Right atrium auricular region (tissue), 2 donors: ENCODE measurements around the gene NUP160. TPM values are rescaled to one million over a fixed set of nuclear protein-coding genes. Genes with fewer than 3 reads are reported as not detected.

Experiments
- DNase-seq: peaks from one replicate; pipeline ENCODE4 v3.0.0-alpha.2; 2019; ENCODE audit warnings: low spot score
- H3K27ac ChIP-seq, 2 donors: fragments of 200-600 bp; sonication (generic); 1 replicate in 1 of 2; 2 replicates in 1 of 2; pipeline ENCODE4 v1.5.1; 2016 to 2019
- H3K27me3 ChIP-seq, 2 donors: fragments of 200-600 bp; sonication (generic); one replicate each; pipeline versions ENCODE4 v1.5.1 to v1.6.0; 2017 to 2019
- H3K36me3 ChIP-seq: fragments of 200-600 bp; sonication (generic); one replicate; pipeline ENCODE4 v1.5.1; 2016
- H3K4me1 ChIP-seq, 2 donors: fragments of 200-600 bp; sonication (generic); one replicate each; pipeline versions ENCODE4 v1.5.1 to v1.6.0; 2017 to 2019
- H3K4me3 ChIP-seq, 2 donors: fragments of 200-600 bp; sonication (generic); 1 replicate in 1 of 2; 2 replicates in 1 of 2; pipeline ENCODE4 v1.5.1; 2017 to 2019; ENCODE audit warnings: mild to moderate bottlenecking in 1 of 2, moderate library complexity in 1 of 2
- H3K9me3 ChIP-seq, 2 donors: fragments of 200-600 bp; sonication (generic); one replicate each; pipeline ENCODE4 v1.5.1; 2019
- total RNA-seq, 2 donors: library from RNA; depleted of rRNA; stranded (reverse); fragments of >200 nt; gene quantifications; one replicate each; pipeline ENCODE4 v1.1.0, GENCODE V29; 2016
- TF ChIP-seq, protein P1 (sequence below), 2 donors: fragments of 200-600 bp; sonication (generic); IDR thresholded peaks; one replicate each; pipeline ENCODE4 v1.5.1; 2019; ENCODE audit warnings: antibody characterized with exemption in 2 of 2

NUP160 gene
- total RNA-seq, 2 donors from 2014 or later: 7.1 to 11.7 TPM

DNA sequence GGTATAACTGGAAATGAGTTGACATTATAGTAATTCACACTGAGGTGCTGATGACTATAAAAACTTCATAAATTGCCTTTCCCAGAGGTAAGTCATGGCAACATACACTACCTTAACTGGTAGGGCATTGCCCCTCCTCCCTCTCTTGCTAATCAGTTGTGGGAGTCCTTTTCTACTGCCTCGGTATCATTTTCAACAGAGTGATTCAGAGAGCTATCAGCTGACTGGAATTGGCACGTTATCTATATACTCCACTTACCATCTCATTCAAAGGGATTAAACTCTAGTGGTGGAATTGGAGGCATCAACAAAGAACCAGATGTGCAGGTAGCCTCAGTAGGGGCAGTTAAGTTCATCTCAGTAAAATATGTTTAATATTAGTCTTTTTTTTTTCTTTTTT is 8.0 kb upstream of the NUP160 start:
- H3K4me1 ChIP-seq: peaks cover 0 to 11% of the 10 kb centered on the region in 2 donors
- no peaks in the 10 kb centered on the region for H3K9me3 ChIP-seq
- TF ChIP-seq, protein P1, sequence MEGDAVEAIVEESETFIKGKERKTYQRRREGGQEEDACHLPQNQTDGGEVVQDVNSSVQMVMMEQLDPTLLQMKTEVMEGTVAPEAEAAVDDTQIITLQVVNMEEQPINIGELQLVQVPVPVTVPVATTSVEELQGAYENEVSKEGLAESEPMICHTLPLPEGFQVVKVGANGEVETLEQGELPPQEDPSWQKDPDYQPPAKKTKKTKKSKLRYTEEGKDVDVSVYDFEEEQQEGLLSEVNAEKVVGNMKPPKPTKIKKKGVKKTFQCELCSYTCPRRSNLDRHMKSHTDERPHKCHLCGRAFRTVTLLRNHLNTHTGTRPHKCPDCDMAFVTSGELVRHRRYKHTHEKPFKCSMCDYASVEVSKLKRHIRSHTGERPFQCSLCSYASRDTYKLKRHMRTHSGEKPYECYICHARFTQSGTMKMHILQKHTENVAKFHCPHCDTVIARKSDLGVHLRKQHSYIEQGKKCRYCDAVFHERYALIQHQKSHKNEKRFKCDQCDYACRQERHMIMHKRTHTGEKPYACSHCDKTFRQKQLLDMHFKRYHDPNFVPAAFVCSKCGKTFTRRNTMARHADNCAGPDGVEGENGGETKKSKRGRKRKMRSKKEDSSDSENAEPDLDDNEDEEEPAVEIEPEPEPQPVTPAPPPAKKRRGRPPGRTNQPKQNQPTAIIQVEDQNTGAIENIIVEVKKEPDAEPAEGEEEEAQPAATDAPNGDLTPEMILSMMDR (IDR thresholded peaks at IDR 0.05): no peak
- H3K27ac ChIP-seq: no peak overlapping the region
- H3K27me3 ChIP-seq: no peaks in the 10 kb centered on the region
- H3K4me3 ChIP-seq: no peak overlapping the region
- no peaks in the 10 kb centered on the region for H3K36me3 ChIP-seq
- DNase-seq: no peak

DNA sequence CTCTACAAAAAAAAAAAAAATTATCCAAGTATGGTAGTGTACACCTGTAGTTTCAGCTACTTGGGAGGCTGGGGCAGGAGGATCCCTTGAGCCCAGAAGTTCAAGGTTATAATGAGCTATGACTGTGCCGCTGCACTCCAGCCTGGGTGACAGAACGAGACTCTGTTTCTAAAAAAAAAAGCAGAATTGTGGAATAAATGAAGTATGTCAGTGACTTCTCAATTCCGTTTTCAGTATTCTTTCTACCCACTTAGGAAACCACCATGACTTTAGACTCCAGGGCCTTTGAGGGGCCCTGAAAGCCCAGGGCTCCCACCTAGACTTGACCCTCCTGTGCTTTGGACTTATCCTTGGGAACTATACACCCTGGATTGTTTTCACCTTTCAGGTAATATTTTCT is 6.5 kb upstream of the NUP160 start:
- no peak for DNase-seq
- H3K27me3 ChIP-seq: no peaks in the 10 kb centered on the region
- peaks cover 0 to 11% of the 10 kb centered on the region in 2 donors for H3K4me1 ChIP-seq
- H3K4me3 ChIP-seq: no peak overlapping the region
- no peaks in the 10 kb centered on the region for H3K36me3 ChIP-seq
- no peaks in the 10 kb centered on the region for H3K9me3 ChIP-seq
- TF ChIP-seq, protein P1 (IDR thresholded peaks at IDR 0.05): no peak
- no peak overlapping the region for H3K27ac ChIP-seq

DNA sequence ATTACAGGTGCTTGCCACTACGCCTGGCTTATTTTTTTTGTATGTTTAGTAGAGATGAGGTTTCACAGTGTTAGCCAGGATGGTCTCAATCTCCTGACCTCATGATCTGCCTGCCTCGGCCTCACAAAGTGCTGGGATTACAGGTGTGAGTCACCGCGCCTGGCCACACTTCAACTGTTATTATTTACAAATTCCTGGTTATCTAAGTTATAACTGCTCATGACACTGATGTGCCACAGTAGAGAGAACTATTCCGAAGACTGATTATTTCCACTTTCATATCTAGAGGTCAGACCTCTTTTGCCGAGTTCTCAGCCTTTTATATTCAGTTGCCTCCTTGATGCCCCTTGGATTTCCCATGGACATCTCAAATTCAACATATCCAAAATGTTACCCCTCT is 3.9 kb upstream of the NUP160 start:
- Histone ChIP-seq H3K27ac (no peak overlapping the region), H3K27me3 (no peaks in the 10 kb centered on the region), H3K4me1 (peaks cover 0 to 13% of the 10 kb centered on the region in 2 donors), H3K9me3 (no peaks in the 10 kb centered on the region), H3K4me3 (no peak overlapping the region), H3K36me3 (no peaks in the 10 kb centered on the region)
- no peak for DNase-seq
- TF ChIP-seq, protein P1 (IDR thresholded peaks at IDR 0.05): no peak

DNA sequence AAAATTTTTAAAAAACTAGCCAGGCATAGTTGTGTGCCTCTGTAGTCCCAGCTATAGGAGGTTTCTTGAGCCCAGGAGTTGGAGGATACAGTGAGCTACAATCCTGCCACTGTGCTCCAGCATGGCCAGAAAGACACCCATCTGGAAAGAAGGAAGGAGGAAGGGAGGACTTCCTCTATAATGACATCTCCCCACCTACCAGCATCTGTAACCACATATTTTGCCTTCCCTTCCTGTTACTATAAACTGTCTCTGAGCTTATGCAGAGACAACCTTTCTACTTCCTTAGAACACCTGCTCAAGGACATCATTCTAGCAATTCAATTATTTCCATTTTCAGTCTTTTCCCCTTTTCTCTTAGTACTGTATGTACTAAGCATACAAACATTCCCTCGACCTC is 2.2 kb upstream of the NUP160 start:
- TF ChIP-seq, protein P1 (IDR thresholded peaks at IDR 0.05): no peak
- Histone ChIP-seq H3K9me3 (no peaks in the 10 kb centered on the region), H3K27ac (no peak overlapping the region), H3K4me3 (no peak overlapping the region), H3K27me3 (no peaks in the 10 kb centered on the region), H3K4me1 (peaks cover 0 to 15% of the 10 kb centered on the region in 2 donors), H3K36me3 (no peaks in the 10 kb centered on the region)
- DNase-seq: no peak

DNA sequence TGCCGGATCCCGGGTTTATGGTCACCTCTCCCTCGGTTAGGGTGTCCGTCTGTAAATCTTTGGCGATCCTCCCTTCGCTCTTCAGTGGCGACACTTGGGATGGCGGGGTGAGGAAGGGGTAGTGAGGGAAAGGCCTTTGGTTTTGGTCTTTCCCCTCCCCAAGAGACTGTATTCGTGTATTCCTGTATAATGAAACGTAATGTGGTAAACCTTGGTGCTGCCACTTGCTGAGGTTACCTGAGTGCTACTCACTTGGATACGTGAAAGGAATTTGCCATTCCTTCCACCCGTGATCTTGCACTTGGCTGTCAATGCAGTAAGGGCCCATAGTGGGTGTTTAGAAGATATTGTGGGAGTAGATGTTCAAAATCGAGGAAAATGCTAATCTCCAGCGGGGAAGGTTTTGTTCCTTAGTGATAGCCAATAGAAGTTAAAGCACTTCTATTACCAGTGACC is 578 bp upstream of the NUP160 start:
- peaks cover 0 to 20% of the 10 kb centered on the region in 2 donors for H3K4me1 ChIP-seq
- H3K27ac ChIP-seq: peak overlapping the region; percentile 83 to 95
- H3K36me3 ChIP-seq: no peaks in the 10 kb centered on the region
- no peaks in the 10 kb centered on the region for H3K27me3 ChIP-seq
- DNase-seq: no peak
- TF ChIP-seq, protein P1 (IDR thresholded peaks at IDR 0.05): no peak
- peak overlapping the region; percentile 62 to 76 for H3K4me3 ChIP-seq
- H3K9me3 ChIP-seq: no peaks in the 10 kb centered on the region

DNA sequence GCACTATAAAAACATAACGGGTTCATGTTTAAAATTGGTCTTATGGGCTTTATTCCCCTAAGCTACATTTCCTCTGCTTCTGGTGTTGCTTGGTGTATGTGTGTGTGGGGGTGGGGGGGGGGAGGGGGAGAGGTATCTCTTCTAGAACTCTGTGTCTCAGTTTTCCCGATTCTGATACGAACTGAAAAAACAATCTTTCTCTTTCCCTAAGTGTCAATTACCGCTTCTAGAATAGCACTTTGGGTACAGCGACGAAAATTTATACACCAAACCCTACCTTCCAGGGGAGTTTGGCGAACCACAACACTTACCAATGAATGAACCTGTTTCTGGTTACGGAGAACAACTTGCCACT is 636 bp downstream of the NUP160 start:
- Histone ChIP-seq H3K27me3 (no peaks in the 10 kb centered on the region), H3K4me1 (peaks cover 0 to 20% of the 10 kb centered on the region in 2 donors), H3K9me3 (no peaks in the 10 kb centered on the region), H3K36me3 (peaks cover 10% of the 10 kb centered on the region), H3K27ac (peak overlapping the region; percentile 83 to 95), H3K4me3 (peak overlapping the region; percentile 62 to 76)
- no peak for DNase-seq
- TF ChIP-seq, protein P1 (IDR thresholded peaks at IDR 0.05): no peak
